ENCODE measurements around the gene AGA.

The AGA gene

DNA sequence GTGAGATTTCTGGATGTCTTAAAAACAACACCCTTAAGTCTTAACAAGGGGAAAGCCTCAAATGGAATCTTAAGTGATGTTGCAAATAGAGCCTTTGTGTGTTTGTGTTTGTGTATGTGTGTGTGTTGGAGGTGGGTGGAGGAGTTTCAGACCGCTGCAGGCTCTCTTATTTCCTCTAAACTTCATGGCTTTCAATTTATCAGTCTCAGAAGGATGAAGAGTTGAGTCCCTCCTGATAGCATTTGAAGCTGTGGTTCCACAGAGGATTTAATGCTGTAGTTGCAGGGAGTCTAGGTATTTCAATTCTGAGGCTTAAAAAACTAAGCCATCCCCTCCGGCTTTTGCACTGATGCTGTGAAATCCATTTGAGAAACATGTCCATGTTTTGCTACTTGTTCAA lies 4.3 kb upstream of the AGA start:
- DNase-seq: no peak

DNA sequence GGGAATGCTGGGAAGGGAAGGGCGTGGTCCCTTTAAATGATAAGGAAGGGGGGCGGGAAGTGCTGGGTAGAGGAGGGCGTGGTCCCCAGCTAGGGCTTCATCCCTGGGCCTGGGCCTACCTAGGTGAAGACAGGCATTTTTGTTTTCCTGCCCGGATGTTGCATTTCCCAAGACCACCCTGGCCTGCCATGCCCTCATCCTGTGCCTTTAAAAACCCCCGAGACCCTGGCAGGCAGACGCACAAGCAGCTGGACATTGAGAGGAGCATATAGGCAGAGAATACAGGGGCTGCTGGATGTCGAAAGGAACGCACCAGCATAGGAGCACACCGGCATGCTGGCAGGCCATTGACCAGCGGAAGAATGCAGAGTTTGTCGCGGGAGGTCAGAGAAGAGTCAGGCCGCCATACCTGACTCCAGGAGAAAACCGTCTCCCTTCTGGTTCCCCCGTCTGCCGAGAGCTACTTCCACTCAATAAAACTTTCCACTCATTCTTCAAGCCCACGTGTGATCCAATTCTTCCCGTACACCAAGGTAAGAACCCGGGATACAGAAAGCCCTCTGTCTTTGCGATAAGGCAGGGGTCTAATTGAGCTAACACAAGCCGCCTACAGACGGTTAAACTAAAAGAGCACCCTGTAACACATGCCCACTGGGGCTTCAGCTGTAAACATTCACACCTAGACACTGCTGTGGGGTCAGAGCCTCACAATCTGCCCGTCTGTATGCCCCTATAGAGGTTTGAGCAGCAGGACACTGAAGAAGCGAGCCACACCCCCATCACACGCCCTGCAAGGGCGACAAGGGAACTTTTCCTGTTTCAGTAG lies 2.9 kb upstream of the AGA start:
- DNase-seq: no peak

DNA sequence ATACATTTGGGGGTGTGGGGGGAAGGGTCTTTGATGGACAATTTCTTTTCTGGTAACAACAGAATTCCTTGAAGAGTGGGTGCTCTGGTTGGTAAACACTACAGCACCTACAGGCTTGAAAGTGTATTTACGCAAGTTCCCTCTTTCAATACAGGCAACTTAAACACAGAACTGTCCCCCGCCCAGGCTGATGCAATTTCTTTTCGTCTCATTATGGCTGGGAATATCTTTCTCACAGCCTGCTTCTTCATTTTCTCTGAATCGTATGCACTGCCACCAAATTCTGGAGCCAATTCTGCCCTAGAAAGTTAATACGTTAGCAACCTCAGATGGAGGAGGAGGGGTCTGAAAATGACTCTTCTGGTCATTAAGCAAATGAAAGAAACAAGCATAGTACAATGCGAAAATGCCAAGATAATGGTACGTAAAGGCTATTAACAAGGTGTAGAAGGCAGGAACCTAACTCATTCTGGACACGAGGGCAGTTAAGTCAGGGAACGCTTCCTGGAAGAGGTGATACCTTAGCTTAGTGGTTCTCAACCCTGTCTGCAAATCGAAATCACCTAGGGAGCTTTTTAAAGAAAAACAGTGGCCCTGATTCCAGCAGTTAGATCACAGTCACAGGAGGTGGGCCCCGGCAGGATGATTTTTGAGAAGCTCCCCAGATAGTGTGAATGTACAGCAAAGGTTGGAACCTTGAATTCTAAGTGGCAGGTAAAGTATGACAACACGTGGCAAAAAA lies 1.0 kb downstream of the AGA start:
- peak; percentile 16 for DNase-seq

DNA sequence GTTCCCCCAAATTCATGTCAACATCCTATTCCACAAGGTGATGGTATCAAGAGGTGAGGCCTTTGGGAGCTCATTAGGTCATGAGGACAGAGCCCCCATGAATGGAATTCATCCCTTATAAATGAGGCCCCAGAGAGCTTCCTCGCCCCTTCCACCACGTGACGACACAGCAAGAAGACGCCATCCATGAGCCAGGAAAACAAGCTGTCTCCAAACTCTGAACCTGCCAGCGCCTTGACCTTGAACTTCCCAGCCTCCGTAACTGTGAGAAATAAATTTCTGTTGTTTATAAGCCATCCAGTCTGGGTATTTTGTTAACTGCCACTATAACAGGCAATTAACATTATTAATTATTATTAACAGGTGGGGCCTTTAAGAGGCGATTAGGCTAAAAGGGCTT lies 5.8 kb downstream of the AGA start:
- no peak for DNase-seq

DNA sequence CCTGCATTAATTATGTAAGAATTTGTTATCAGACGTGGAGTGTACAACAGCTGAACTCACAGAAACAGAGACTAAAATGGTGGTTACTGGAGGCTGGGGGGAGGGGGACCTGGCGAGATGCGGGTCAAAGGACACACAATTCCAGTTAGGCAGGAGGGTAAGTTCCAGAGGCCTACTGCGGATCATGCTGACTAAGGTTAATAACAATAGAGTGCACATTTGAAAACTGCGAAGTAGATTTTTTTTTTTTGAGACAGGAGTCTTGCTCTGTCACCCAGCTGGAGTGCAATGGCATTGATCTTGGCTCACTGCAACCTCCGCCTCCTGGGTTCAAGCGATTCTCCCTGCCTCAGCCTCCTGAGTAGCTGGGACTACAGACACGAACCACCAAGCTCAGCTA lies 7.6 kb downstream of the AGA start:
- DNase-seq: no peak

DNA sequence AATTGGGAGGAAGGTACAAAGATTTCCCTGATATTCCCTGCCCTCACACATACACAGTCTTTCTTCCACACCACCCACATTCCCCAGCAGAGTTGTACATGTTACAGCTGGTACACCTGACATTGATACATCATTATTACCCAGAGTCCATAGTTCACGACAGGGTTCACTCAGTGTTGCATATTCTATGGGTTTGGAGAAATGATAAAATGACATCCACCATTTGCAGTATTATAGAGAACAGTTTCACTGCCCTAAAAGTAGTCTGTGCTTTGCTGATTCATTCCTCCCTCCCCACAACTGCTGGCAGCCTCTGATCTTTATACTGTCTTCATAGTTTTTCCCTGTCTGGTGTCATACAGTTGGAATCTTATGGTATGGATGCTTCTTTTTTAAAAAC lies 15.0 kb downstream of the AGA start:
- no peak for DNase-seq

DNA sequence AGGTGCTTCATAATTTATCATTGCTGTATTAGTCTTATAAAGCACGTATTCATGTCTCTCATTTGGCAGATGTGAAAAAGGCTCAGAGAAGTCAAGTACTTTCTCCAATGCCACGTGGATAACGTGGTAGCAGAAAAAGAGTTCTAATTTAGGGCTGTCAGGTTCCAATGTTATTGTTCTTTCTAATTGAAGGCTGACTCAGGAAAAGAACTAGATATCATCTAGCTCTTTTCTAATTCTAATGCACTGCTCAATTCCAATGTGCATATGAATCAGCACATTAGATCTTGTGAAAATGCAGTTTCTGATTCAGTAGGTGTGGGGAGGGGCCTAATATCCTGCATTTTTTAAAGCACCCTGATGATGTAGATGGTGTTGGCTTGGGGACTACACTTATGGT lies 22.8 kb downstream of the AGA start:
- no peak for DNase-seq

DNA sequence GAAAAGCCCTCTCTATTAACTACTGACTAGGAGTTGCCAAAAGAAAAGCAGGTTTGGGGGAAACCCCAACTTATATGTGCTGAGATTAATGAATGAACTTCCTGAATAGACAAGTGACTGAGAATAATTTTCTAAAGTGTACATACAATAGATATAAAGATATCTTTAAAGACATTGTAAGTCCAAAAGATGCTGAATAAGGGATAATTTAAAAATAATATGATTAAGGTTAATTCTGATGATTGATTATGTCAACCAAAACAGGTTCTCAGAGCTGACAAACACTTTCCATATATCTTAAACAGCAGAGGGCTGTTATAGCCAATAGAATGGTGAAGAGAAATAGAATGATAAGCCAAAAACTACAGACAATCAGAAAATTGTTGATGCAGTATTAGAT lies 28.6 kb downstream of the AGA start:
- no peak for DNase-seq

DNA sequence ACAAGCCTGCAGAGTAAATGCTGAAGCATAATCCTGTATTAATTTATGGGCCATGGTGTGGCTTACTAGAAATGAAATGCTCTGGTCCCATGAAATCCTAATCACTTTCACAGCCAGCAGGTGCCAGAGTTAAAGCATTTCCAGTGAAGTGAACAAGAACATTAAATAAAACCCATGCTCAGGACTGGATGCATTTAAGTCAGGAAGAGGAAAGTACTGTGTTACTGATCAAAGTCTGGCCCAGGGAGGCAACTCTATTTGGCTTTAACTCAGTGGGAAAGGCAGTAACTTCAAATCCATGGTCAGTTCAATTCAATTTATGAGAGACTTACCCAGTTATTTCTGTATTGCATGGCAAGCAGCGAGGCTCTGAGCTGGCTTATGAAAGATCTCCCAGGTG lies 29.2 kb downstream of the AGA start:
- DNase-seq: no peak

DNA sequence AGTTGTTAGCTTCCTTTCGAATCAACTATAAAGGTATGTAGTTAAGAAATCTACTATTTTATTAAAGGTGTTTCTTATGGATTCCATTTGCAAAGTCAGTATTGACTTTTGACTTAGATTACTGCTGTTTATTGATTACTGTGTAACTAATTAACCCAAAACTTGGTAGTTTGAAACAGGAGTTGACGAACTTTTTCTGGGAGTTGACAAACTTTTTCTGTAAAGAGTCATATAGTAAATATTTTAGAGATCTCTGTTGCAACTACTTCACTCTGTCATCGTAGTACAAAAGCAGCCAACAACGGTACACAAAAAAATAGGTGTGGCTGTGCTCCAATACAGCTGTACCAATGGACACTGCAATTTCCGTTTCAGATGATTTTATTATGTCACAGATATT lies 30.2 kb downstream of the AGA start:
- no peak for DNase-seq

DNA sequence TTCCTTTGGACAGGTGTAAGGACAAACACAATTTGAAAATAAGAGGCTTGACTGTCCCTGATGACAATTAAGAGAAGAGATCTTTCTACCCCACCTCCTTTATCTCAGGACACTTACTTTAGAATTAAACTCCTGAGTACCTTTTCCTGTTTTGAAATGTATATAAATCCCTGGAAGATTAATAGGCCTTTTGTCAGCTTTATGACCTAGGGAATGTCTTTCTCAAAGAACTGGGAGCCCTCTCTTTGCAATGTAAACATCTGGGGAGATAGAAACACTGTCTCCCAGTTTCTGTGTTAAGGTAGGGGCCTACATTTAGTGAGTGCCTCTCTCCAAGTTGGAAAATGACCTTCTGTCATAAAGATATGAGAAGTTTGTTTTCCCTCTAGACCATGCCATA lies 31.7 kb downstream of the AGA start:
- DNase-seq: no peak

DNA sequence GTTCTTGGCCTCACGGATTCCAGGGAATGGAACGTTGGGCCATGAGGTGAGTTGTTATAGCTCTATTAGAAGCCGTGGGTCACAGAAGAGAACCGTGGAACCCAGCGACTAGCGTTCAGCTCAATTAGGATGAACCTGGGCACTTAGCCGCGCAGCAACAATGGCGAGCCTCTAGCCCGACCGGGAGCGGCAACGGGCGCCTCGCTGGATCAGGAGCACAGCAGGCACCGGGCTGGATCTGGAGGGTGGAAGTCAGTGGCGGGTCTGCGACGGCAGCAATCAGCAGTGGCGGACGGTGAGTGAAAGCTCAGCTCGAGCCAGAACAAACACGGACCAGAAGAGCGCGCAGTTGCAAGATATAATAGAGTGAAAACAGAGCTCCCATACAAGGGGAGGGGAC lies 34.2 kb downstream of the AGA start:
- DNase-seq: no peak

DNA sequence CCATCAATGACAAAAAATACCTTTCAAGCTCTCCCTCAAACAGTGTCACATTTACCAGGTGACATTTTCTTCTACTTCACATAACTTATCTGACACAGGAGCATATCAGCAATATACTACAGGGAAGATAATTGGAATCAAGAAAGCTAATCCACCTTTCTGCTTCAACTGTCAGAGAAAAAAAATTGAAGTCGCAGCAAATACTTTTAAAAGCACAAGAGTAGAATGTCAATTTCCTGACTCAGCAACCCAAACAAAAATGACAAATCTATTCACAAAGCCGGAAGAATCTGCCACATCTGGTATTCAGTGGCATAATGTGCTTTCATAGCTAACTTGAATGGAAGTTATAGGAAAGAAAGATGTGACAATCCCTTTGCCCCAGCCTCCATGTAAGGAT lies 36.7 kb downstream of the AGA start:
- no peak for DNase-seq

DNA sequence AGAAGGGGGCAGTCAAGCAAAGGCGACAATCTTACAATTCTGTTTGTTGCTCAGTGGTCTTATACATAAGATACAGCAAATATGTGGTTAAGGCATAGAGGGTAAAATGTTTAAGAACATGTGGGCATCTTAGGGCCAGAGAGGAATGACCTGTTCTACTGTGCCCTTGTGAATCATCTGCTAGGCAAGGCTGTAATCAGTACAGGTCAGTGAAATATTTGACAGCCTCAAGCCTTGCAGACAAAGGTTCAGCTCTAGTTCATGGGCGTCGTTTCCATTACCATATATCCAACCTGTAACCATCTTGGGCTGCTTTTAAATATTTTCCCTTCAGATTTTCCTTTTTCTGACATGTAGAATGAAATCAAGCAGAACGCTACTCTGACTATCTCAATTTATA lies 37.3 kb downstream of the AGA start:
- DNase-seq: no peak

DNA sequence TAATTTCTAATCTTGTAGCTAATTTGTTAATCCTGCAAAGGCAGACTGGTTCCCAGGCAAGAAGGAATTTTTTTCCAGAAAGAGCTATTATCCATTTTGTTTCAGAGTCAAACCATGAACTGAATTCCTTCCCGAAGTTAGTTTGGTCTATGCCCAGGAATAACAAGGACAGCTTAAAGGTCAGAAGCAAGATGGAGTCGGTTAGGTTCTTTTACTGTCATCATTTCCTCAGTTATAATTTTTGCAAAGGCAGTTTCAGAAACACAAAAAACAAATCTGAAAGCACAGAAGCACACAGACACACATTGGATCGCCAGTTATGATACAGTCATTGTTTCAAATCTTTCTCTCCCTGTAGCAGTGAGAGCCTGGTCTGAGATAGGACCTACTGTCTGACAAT lies 37.9 kb downstream of the AGA start:
- DNase-seq: no peak

DNA sequence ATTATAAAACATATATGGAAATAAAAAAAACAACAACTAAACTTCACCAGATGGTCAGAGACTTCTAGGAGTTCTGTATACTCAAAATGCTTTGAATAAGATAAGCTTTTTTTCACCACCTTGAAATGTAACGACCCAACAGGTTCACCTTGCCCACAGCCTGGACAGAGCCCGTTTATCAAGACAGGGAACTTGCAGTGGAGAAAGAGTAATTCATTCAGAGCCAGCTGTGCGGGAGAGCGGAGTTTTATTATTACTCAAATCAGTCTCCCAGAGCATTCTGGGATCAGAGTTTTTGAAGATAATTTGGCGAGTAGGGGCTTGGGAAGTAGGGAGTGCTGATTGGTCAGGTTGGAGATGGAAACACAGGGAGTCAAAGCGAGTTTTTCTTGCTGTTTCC lies 38.5 kb downstream of the AGA start:
- no peak for DNase-seq

DNA sequence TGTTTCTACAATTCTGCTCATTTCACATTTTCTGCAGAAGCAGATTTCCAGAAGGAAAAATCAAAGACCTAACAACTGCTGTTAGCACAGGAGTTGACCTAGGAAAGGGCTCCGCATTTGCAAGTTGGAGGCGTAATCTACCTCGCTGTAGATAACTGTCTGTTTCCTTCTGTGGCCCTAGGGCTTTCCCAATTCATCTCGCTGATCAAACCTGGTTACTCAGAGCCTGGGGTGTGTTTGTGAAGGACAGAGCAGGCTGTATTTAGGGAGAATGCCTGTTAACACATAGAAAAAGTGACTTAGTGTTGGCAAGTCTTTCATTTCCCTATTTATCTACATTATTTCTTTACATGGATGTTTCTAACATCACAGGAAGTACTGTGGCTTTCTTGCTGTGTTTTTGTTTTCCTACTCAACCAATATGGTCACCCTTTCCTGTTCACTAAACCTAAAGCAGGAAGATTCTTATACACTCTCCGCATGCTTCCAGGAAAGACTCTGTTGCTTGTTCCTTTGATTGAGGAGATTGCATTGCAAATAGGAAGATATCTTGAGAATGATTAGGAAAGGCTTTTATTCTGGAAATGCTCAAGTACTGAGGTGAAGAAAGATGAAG lies 40.5 kb downstream of the AGA start:
- no peak for DNase-seq

DNA sequence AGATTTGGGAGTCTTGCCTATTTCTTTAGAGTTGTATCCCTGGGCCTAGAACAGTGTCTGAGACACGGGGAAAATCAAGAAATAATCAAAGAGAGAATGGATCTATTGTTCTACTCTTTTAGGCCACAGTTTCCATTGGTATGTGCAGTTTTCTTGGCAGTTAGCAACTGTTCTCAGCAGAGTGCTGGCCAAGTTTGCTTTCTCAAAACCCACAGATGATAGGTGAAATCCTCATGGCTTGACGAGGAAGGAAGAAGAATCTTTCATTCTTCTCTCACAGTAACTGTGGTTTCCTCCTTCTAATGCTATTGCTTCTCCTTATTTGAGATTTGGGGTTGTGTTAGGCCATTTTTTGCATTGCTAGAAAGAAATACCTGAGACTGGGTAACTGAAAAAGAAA lies 42.2 kb downstream of the AGA start:
- no peak for DNase-seq

DNA sequence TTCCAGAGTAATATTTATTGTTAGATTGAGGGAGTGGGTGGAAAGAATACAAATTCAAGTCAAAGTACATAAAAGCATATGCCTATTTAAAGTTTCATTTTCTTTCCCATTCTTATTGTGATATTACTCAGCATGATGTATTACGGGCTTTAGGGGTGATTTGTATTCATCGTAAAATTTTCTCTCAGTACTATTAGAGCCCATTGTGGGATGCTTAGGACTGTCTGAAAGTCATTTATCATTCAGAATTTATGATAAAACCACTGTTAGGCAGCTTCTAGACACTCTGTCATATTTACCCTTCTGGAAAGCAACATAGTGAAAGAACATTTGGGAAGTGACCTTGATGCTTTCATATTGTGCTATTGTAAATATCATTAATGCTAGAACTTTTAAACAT lies 45.9 kb downstream of the AGA start:
- no peak for DNase-seq

DNA sequence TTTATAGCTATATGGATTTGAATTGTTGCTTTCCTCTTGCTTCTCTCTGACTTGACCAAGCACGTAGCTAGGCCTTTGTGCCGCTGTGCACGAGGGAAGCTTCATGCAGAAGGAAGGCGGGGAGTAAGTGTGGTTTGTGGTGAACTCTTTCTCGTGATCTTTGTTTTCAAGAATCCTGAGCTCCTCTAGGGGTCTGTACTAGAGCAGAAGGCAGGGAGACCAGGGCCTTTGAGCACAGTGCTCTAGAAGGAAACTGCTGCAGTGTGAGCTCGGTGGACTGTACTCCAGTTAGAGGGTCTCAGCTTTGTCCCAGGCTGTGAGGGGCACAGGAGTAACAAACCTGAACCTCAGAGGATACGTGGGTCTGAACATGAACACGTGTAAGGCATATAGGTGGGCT lies 49.0 kb downstream of the AGA start:
- DNase-seq: no peak

DNA sequence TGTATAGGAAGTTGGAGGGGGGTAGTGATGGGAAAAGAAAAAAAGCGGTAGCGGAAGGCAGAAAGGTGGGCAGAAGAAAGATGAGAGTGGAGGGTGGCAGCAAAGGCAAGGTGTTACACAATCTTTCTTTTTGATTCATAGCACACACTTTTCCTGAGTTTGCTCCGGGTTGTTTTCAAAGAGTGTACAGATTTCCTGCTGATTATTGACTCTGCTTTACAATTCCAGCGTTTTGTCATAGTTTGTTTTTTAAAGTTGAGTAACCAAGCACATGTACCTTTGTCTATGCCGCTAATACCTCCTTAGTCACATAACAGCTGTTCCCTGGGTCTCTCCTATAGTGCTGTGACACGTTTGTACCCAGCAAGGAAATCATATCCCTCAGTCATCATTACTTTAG lies 50.3 kb downstream of the AGA start:
- DNase-seq: no peak

DNA sequence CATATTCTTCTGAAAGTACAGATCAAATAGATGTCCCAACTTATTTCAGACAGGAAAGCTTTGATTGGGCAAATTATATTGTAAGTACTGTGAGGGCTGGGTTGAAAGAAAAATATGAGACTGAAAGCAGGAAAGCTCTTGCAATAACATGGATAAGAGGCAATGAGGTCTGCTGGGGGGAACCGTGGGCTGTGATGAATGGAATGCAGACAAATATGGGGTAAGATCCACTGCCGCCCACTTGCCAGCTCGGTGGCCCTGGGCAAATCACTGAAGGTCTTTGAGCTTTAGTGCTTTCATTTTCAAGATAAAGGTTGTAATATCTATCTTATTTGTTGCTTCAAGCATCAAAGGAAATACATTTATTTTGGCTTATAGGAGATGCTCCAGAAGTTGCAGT lies 51.0 kb downstream of the AGA start:
- DNase-seq: no peak

DNA sequence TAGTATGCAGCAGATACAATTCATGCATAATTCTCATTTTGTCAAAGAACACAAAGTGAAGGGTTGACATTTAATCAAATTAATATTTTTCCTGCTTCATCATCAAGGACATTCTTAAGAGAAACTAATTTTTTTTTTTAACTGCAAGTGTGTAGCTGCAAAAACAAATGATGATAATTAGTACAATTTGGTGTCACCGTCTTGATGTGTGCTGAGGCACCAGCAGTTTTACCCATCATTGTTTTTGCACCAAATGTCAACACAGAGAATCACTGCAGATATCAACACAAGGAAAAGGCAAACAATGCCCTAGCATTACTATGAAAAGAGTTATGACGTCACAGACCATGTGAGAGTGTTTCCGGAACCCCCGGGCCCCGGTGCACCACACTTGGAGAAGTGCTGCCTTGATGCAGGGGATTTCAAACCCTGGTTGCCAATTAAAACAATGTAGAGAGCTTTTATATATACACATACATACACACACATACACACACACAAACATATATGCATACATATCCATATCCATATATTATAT lies 55.9 kb downstream of the AGA start:
- no peak for DNase-seq

Data from activated naive CD4-positive, alpha-beta T cell treated with Interleukin-2 at 50 U/mL for 16 hours (primary cell).